C4-2B (cell line): ENCODE results near the gene C16orf86.

Source experiments
- H3K27ac ChIP-seq: fragments of 450-650 bp; 2 replicates; pipeline ENCODE4 v1.5.1; 2017
- CTCF ChIP-seq: fragments of 450-650 bp; conservative IDR thresholded peaks from 2 replicates; pipeline ENCODE4 v1.5.1; 2017; ENCODE audit warnings: mild to moderate bottlenecking
- ZFX ChIP-seq: fragments of 450-650 bp; IDR thresholded peaks from 2 replicates; pipeline ENCODE4 v1.6.1; 2017

The C16orf86 gene

GRCh38 chr16:67664871-67665270 lies 1.7 kb upstream of the C16orf86 start:
- no peak for TF ChIP-seq ZFX
- TF ChIP-seq CTCF = no peak

GRCh38 chr16:67665598-67665997 lies 1.0 kb upstream of the C16orf86 start:
- peak overlapping the region; percentile 75 for H3K27ac ChIP-seq
- TF ChIP-seq ZFX (no peak), CTCF (no peak)

More at GRCh38 chr16:67664871-67665270, 1.7 kb upstream of the C16orf86 start:
- no peak overlapping the region for H3K27ac ChIP-seq

GRCh38 chr16:67666032-67666551 lies 522 bp upstream of the C16orf86 start:
- TF ChIP-seq ZFX (0 out of 2 replicates have a peak, but pooled peaks have one; percentile 38), CTCF (no peak)
- H3K27ac ChIP-seq = peak overlapping the region; percentile 75

- peak overlapping the region; percentile 75; the same call in 1 of the 2 replicates for H3K27ac ChIP-seq
These were observed 821 bp downstream of the C16orf86 start for GRCh38 chr16:67667453-67667816.

GRCh38 chr16:67667817-67668494 lies 1.3 kb downstream of the C16orf86 start:
- H3K27ac ChIP-seq = peak overlapping the region; percentile 75; the same call in 1 of the 2 replicates

More at GRCh38 chr16:67667453-67667816, 821 bp downstream of the C16orf86 start:
- TF ChIP-seq CTCF = no peak
- TF ChIP-seq ZFX = no peak

GRCh38 chr16:67668495-67669157 lies 2.0 kb downstream of the C16orf86 start:
- H3K27ac ChIP-seq = peak overlapping the region; percentile 75; the same call in 1 of the 2 replicates
- TF ChIP-seq CTCF (0 out of 2 replicates have a peak, but pooled peaks have one; percentile 13), ZFX (no peak)

More at GRCh38 chr16:67667817-67668494, 1.3 kb downstream of the C16orf86 start:
- no peak for TF ChIP-seq ZFX
- TF ChIP-seq CTCF = peak; percentile 87
